HepG2 (cell line): ENCODE measurements around the gene ARHGAP26. TPM values are rescaled to one million over a fixed set of nuclear protein-coding genes. Genes with fewer than 3 reads are reported as not detected.

Experiments
- BORCS8-MEF2B ChIP-seq: sonication (generic); formaldehyde crosslinking; IDR thresholded peaks from 2 replicates; pipeline ENCODE4 v1.8.0; 2022; ENCODE audit warnings: mild to moderate bottlenecking, missing genetic modification reagents
- EP300 ChIP-seq, 3 experiments: sonication (generic) in 1 of 3; formaldehyde crosslinking in 1 of 3; IDR thresholded peaks; 2 replicates each; pipeline versions ENCODE4 v1.5.1 to v1.6.1; 2011 to 2020; ENCODE audit warnings: low read depth in 2 of 3, low read length in 2 of 3, borderline replicate concordance in 1 of 3, improper control_type of control experiment in 1 of 3, mild to moderate bottlenecking in 1 of 3, missing genetic modification reagents in 1 of 3, moderate library complexity in 1 of 3
- HDAC2 ChIP-seq: sonication (generic); formaldehyde crosslinking; IDR thresholded peaks from 2 replicates; pipeline ENCODE4 v1.4.0; 2020; ENCODE audit warnings: missing genetic modification reagents
- KDM2A ChIP-seq: sonication (generic); formaldehyde crosslinking; IDR thresholded peaks from 2 replicates; pipeline ENCODE4 v1.4.0; 2020; ENCODE audit warnings: low read depth, missing genetic modification reagents, borderline replicate concordance
- MTF2 ChIP-seq: sonication (generic); formaldehyde crosslinking; IDR thresholded peaks from 2 replicates; pipeline ENCODE4 v1.5.0; 2020; ENCODE audit warnings: missing genetic modification reagents, borderline replicate concordance
- SP140L ChIP-seq: sonication (generic); formaldehyde crosslinking; IDR thresholded peaks from 2 replicates; pipeline ENCODE4 v1.4.0; 2020; ENCODE audit warnings: missing genetic modification reagents, borderline replicate concordance
- ZNF367 ChIP-seq: sonication (generic); formaldehyde crosslinking; IDR thresholded peaks from 2 replicates; pipeline ENCODE4 v1.4.0; 2020; ENCODE audit warnings: missing genetic modification reagents, borderline replicate concordance
- ZNF431 ChIP-seq: sonication (generic); formaldehyde crosslinking; IDR thresholded peaks from 2 replicates; pipeline ENCODE4 v1.9.0; 2022; ENCODE audit warnings: missing genetic modification reagents, low read depth, mild to moderate bottlenecking, borderline replicate concordance
- polyA plus RNA-seq, 8 experiments: library from polyadenylated mRNA; depleted of rRNA in 3 of 8; stranded (reverse) in 7 of 8; unstranded in 1 of 8; fragments of >200 nt; fragmentation: Illumina TruSeq in 4 of 8; extraction: Trizol in 4 of 8; gene quantifications; 2 replicates each; pipeline versions ENCODE4 v1.2.1 to v1.2.3, GENCODE V29; 2011 to 2016; ENCODE audit warnings: low read depth in 4 of 8, missing spikeins in 1 of 8, mixed read lengths in 1 of 8; ENCODE audit not compliant: insufficient read depth in 1 of 8
- total RNA-seq, 5 experiments: library from RNA; depleted of rRNA; stranded (reverse); fragments of >200 nt; fragmentation: Illumina TruSeq; extraction: Trizol; gene quantifications; 2 replicates each; pipeline ENCODE4 v1.2.3, GENCODE V29; 2016; ENCODE audit warnings: low read depth in 1 of 5
- TF ChIP-seq, protein P1 (sequence below): sonication (generic); formaldehyde crosslinking; IDR thresholded peaks from 2 replicates; pipeline ENCODE4 v1.4.0; 2020; ENCODE audit warnings: missing genetic modification reagents
- TF ChIP-seq, protein P2 (sequence below), 2 experiments: fragments of 450-650 bp in 1 of 2; sonication (generic) in 1 of 2; formaldehyde crosslinking in 1 of 2; IDR thresholded peaks; 2 replicates each; pipeline versions ENCODE4 v1.6.1 to v1.8.0; 2016 to 2022; ENCODE audit warnings: antibody characterized with exemption in 1 of 2, mild to moderate bottlenecking in 1 of 2, missing genetic modification reagents in 1 of 2
- TF ChIP-seq, protein P3 (sequence below): IDR thresholded peaks from 2 replicates; pipeline ENCODE4 v1.6.1; 2016; ENCODE audit warnings: missing biosample characterization, missing genetic modification reagents, low read depth

Gene ARHGAP26
- total and polyA plus RNA-seq, 2 of the 13 experiments (the other 11 are each of a cell fraction or from before 2014, with no cell fraction given) = 9.6 to 18.2 TPM

DNA sequence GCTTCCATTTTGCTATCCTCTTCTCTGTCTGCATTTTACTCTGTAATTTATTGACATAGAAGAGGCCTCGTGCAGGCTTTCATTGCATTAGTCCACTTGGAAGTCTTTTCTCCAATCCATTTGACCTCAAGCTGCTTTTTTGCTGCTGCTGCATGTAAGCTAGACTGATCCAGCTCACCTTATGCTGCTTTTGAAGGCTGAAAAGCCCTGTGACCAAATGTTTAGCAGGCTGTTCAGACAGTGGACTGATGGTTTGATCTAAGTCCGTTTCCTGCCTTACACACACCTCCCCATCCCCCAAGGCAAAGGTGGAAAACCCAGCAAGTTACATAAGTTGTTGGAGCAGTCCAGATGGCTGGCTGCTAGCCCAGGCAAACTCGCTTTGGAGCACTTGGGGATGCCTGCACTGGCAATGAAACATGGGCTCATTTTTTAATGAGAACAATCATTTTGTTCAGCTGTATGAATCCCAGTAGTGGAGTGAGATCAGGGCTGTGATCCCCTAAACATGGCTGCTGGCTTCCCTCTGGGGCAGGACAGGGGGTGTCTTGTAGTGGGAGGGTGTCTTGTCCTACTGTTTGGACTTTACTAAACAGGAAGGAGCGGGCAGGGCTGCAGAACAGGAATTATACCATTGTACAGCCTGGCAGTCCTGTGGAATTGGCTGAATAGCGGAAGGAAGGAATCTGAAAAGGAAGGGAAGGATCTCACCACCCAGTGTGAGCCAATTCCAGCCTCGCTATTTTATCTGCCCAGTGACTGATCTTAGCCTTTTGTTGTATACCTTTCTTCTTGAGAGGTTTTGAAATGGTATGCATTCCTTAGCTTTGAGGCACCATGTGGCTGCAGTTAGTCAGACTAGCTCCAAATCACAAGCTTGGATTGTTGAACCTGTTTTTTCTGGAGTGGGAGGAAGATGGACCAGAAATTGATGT is 212.0 kb downstream of the ARHGAP26 start (continued):
- no peak for TF ChIP-seq SP140L (CRISPR knock-in tag)
- TF ChIP-seq, protein P1, sequence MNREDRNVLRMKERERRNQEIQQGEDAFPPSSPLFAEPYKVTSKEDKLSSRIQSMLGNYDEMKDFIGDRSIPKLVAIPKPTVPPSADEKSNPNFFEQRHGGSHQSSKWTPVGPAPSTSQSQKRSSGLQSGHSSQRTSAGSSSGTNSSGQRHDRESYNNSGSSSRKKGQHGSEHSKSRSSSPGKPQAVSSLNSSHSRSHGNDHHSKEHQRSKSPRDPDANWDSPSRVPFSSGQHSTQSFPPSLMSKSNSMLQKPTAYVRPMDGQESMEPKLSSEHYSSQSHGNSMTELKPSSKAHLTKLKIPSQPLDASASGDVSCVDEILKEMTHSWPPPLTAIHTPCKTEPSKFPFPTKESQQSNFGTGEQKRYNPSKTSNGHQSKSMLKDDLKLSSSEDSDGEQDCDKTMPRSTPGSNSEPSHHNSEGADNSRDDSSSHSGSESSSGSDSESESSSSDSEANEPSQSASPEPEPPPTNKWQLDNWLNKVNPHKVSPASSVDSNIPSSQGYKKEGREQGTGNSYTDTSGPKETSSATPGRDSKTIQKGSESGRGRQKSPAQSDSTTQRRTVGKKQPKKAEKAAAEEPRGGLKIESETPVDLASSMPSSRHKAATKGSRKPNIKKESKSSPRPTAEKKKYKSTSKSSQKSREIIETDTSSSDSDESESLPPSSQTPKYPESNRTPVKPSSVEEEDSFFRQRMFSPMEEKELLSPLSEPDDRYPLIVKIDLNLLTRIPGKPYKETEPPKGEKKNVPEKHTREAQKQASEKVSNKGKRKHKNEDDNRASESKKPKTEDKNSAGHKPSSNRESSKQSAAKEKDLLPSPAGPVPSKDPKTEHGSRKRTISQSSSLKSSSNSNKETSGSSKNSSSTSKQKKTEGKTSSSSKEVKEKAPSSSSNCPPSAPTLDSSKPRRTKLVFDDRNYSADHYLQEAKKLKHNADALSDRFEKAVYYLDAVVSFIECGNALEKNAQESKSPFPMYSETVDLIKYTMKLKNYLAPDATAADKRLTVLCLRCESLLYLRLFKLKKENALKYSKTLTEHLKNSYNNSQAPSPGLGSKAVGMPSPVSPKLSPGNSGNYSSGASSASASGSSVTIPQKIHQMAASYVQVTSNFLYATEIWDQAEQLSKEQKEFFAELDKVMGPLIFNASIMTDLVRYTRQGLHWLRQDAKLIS (CRISPR knock-in tag) = no peak
- TF ChIP-seq MTF2 (CRISPR knock-in tag) = no peak
- TF ChIP-seq, protein P2, sequence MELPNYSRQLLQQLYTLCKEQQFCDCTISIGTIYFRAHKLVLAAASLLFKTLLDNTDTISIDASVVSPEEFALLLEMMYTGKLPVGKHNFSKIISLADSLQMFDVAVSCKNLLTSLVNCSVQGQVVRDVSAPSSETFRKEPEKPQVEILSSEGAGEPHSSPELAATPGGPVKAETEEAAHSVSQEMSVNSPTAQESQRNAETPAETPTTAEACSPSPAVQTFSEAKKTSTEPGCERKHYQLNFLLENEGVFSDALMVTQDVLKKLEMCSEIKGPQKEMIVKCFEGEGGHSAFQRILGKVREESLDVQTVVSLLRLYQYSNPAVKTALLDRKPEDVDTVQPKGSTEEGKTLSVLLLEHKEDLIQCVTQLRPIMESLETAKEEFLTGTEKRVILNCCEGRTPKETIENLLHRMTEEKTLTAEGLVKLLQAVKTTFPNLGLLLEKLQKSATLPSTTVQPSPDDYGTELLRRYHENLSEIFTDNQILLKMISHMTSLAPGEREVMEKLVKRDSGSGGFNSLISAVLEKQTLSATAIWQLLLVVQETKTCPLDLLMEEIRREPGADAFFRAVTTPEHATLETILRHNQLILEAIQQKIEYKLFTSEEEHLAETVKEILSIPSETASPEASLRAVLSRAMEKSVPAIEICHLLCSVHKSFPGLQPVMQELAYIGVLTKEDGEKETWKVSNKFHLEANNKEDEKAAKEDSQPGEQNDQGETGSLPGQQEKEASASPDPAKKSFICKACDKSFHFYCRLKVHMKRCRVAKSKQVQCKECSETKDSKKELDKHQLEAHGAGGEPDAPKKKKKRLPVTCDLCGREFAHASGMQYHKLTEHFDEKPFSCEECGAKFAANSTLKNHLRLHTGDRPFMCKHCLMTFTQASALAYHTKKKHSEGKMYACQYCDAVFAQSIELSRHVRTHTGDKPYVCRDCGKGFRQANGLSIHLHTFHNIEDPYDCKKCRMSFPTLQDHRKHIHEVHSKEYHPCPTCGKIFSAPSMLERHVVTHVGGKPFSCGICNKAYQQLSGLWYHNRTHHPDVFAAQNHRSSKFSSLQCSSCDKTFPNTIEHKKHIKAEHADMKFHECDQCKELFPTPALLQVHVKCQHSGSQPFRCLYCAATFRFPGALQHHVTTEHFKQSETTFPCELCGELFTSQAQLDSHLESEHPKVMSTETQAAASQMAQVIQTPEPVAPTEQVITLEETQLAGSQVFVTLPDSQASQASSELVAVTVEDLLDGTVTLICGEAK (IDR thresholded peaks at IDR 0.05) = no peak
- TF ChIP-seq, protein P2 (CRISPR knock-in tag; IDR thresholded peaks at IDR 0.05) = peak; percentile 71; the same call in 1 of the 2 replicates
- TF ChIP-seq, protein P3, sequence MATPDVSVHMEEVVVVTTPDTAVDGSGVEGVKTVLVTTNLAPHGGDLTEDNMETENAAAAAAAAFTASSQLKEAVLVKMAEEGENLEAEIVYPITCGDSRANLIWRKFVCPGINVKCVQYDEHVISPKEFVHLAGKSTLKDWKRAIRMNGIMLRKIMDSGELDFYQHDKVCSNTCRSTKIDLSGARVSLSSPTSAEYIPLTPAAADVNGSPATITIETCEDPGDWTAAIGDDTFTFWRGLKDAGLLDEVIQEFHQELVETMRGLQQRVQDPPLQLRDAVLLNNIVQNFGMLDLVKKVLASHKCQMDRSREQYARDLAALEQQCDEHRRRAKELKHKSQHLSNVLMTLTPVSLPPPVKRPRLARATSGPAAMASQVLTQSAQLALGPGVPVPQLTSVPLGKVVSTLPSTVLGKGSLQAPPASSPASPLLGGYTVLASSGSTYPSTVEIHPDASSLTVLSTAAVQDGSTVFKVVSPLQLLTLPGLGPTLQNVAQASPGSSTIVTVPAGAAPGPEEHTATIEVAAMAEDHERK (CRISPR knock-in tag) = no peak
- TF ChIP-seq ZNF431 (CRISPR knock-in tag) = peak; percentile 73; the same call in 1 of the 2 replicates
- peak in 1 of 2 experiments; percentile 81; a peak in 2 of 4 replicates for TF ChIP-seq EP300 (IDR thresholded peaks at IDR 0.05; ENCODE audit: low read depth in 2 of 2, low read length in 2 of 2)
- TF ChIP-seq EP300 (CRISPR knock-in tag; IDR thresholded peaks at IDR 0.05; ENCODE audit: borderline replicate concordance) = peak; percentile 48; the same call in 1 of the 2 replicates
- TF ChIP-seq BORCS8-MEF2B = 0 out of 2 replicates have a peak, but pooled peaks have one; percentile 40
- TF ChIP-seq ZNF367 (CRISPR knock-in tag) = no peak
- peak; percentile 90 for TF ChIP-seq HDAC2 (CRISPR knock-in tag)
- peak; percentile 42; the same call in 1 of the 2 replicates for TF ChIP-seq KDM2A (CRISPR knock-in tag)
